RWPE2 (cell line): ENCODE data around the gene GRIA4.
"Not testable (repeated sequence)": the region's sequence is repeated elsewhere in the genome, so short reads cannot be mapped to it uniquely, and the experiment has no call there.

ENCODE experiments used
- ATAC-seq: fragments of 200-7000 bp; cut with Tn5 transposase; 3 replicates; pipeline ENCODE4 v1.9.1; 2021; ENCODE audit warnings: low read depth
- DNase-seq: peaks from one replicate; pipeline ENCODE4 v3.0.0-alpha.2; 2020; ENCODE audit warnings: low spot score
- H3K27ac ChIP-seq: fragments of 450-650 bp; 2 replicates; pipeline ENCODE4 v1.5.1; 2017; ENCODE audit warnings: mild to moderate bottlenecking; ENCODE audit not compliant: poor library complexity, severe bottlenecking
- H3K27me3 ChIP-seq: fragments of 250-450 bp; sonication (Bioruptor Pico); 2 replicates; pipeline ENCODE4 v1.5.1; 2021; ENCODE audit warnings: mild to moderate bottlenecking, moderate library complexity; ENCODE audit not compliant: insufficient read depth, poor library complexity, severe bottlenecking
- H3K36me3 ChIP-seq: fragments of 250-450 bp; sonication (Bioruptor Pico); 2 replicates; pipeline ENCODE4 v1.5.1; 2020; ENCODE audit warnings: low read depth, mild to moderate bottlenecking, moderate library complexity
- H3K4me1 ChIP-seq: fragments of 250-450 bp; sonication (Bioruptor Pico); 2 replicates; pipeline ENCODE4 v1.5.1; 2021; ENCODE audit warnings: mild to moderate bottlenecking, moderate library complexity; ENCODE audit not compliant: insufficient read depth, poor library complexity, severe bottlenecking
- H3K4me3 ChIP-seq: fragments of 250-450 bp; sonication (Bioruptor Pico); 2 replicates; pipeline ENCODE4 v1.5.1; 2021; ENCODE audit warnings: mild to moderate bottlenecking, moderate library complexity; ENCODE audit not compliant: severe bottlenecking
- H3K9me3 ChIP-seq: fragments of 250-450 bp; sonication (Bioruptor Pico); 2 replicates; pipeline ENCODE4 v1.5.1; 2021; ENCODE audit warnings: mild to moderate bottlenecking, moderate library complexity; ENCODE audit not compliant: severe bottlenecking
- CTCF ChIP-seq: fragments of 450-650 bp; IDR thresholded peaks from one replicate; pipeline ENCODE4 v1.5.1; 2017; ENCODE audit warnings: mild to moderate bottlenecking, moderate library complexity; ENCODE audit not compliant: poor library complexity, severe bottlenecking

GRIA4 gene

GRCh38 chr11:106001304-106002012, 391.6 kb downstream of the GRIA4 start:
- no peak for TF ChIP-seq CTCF
- ATAC-seq: no peak
- Histone ChIP-seq H3K27me3 (no peaks in the 10 kb centered on the region), H3K27ac (no peak overlapping the region), H3K36me3 (peaks cover 23% of the 10 kb centered on the region), H3K4me1 (no peaks in the 10 kb centered on the region), H3K4me3 (no peak overlapping the region), H3K9me3 (no peaks in the 10 kb centered on the region)
- DNase-seq: no peak

GRCh38 chr11:106003094-106003493, 393.2 kb downstream of the GRIA4 start:
- not testable (repeated sequence) for H3K9me3 ChIP-seq, H3K27me3 ChIP-seq, H3K4me1 ChIP-seq, DNase-seq, H3K27ac ChIP-seq, H3K4me3 ChIP-seq, ATAC-seq
- peaks cover 38% of the 10 kb centered on the region for H3K36me3 ChIP-seq

GRCh38 chr11:106011481-106011880, 401.6 kb downstream of the GRIA4 start:
- DNase-seq (no peak), ATAC-seq (no peak)
- TF ChIP-seq CTCF: no peak
- no peak overlapping the region for H3K27ac ChIP-seq
- H3K4me3 ChIP-seq: no peak overlapping the region
- no peaks in the 10 kb centered on the region for H3K4me1 ChIP-seq
- no peaks in the 10 kb centered on the region for H3K27me3 ChIP-seq
- no peaks in the 10 kb centered on the region for H3K9me3 ChIP-seq
- H3K36me3 ChIP-seq: peaks cover 54% of the 10 kb centered on the region

- DNase-seq: no peak
- Histone ChIP-seq H3K4me3 (no peak overlapping the region), H3K4me1 (no peaks in the 10 kb centered on the region), H3K9me3 (no peaks in the 10 kb centered on the region), H3K27me3 (no peaks in the 10 kb centered on the region), H3K36me3 (peaks cover 49% of the 10 kb centered on the region), H3K27ac (no peak overlapping the region)
- TF ChIP-seq CTCF: no peak
- ATAC-seq: peak; percentile 78
Observed at GRCh38 chr11:106012744-106013143, 402.9 kb downstream of the GRIA4 start.

- no peak for DNase-seq
- Histone ChIP-seq H3K9me3 (no peaks in the 10 kb centered on the region), H3K4me3 (no peak overlapping the region), H3K27me3 (no peaks in the 10 kb centered on the region), H3K27ac (no peak overlapping the region), H3K4me1 (peaks cover 10% of the 10 kb centered on the region), H3K36me3 (peaks cover 47% of the 10 kb centered on the region)
- no peak for TF ChIP-seq CTCF
- ATAC-seq: no peak
Observed at GRCh38 chr11:106014035-106014434, 404.2 kb downstream of the GRIA4 start.
